IMR-90 (cell line): ENCODE measurements around the gene RANBP10. TPM values are rescaled to one million over a fixed set of nuclear protein-coding genes. Genes with fewer than 3 reads are reported as not detected.

Source experiments
- ATAC-seq: fragments of 200-7000 bp; cut with Tn5 transposase; 2 replicates; pipeline ENCODE4 v1.9.1; 2020; ENCODE audit warnings: low read depth, mild to moderate bottlenecking, moderate library complexity
- BruUV-seq: library from RNA; stranded (reverse); fragments of 400-500 nt; replicated peaks from 2 replicates; lab custom pipeline; 2021; lab: Mats Ljungman, UMichigan
- CTCF ChIA-PET: fragments of 300-600 bp; formaldehyde crosslinking; extraction: SDS; loops from one replicate; lab custom pipeline; 2021; ENCODE audit warnings: antibody characterized with exemption; lab: Yijun Ruan, JAX
- POLR2A ChIA-PET: fragments of 300-600 bp; sonication (Branson Sonifier 250); formaldehyde crosslinking; loops from one replicate; lab custom pipeline; 2022; ENCODE audit warnings: antibody characterized with exemption; ENCODE audit not compliant: unreplicated experiment; lab: Charles Lee
- DNase-seq: peaks from one replicate; pipeline ENCODE4 v3.0.0; 2013
- H2AFZ ChIP-seq: replicated peaks from 2 replicates; pipeline ENCODE3; 2013; ENCODE audit warnings: low read length, mild to moderate bottlenecking; ENCODE audit not compliant: poor library complexity
- H2AK5ac ChIP-seq: 2 replicates; pipeline ENCODE4 v1.6.1; 2013; ENCODE audit warnings: low read depth, low read length, inconsistent platforms
- H2AK9ac ChIP-seq: replicated peaks from 2 replicates; pipeline ENCODE3; 2013; ENCODE audit warnings: mild to moderate bottlenecking, low read depth, low read length, moderate library complexity; ENCODE audit not compliant: poor library complexity
- H2BK120ac ChIP-seq: 2 replicates; pipeline ENCODE4 v1.6.1; 2013; ENCODE audit warnings: low read depth, low read length, inconsistent platforms
- H2BK15ac ChIP-seq: 3 replicates; pipeline ENCODE4 v1.6.1; 2013; ENCODE audit warnings: low read depth, low read length, inconsistent platforms
- H2BK20ac ChIP-seq: 2 replicates; pipeline ENCODE4 v1.6.1; 2013; ENCODE audit warnings: low read depth, mild to moderate bottlenecking, inconsistent platforms, low read length, moderate library complexity
- H2BK5ac ChIP-seq: 2 replicates; pipeline ENCODE4 v1.6.1; 2013; ENCODE audit warnings: mild to moderate bottlenecking, low read depth, low read length, inconsistent platforms; ENCODE audit not compliant: poor library complexity, severe bottlenecking
- H3K14ac ChIP-seq: replicated peaks from 2 replicates; pipeline ENCODE4 v1.6.1; 2013; ENCODE audit warnings: low read depth, low read length, inconsistent platforms
- H3K18ac ChIP-seq: 2 replicates; pipeline ENCODE4 v1.6.1; 2013; ENCODE audit warnings: low read depth, low read length, control low read depth
- H3K23ac ChIP-seq: 2 replicates; pipeline ENCODE4 v1.6.1; 2013; ENCODE audit warnings: low read depth, low read length, inconsistent platforms
- H3K27ac ChIP-seq: 2 replicates; pipeline ENCODE4 v1.5.1; 2013; ENCODE audit warnings: mild to moderate bottlenecking, control low read depth, low read length; ENCODE audit not compliant: insufficient read depth
- H3K27me3 ChIP-seq: 2 replicates; pipeline ENCODE4 v1.6.1; 2013; ENCODE audit warnings: low read length; ENCODE audit not compliant: control insufficient read depth, insufficient read depth
- H3K36me3 ChIP-seq: 2 replicates; pipeline ENCODE4 v1.6.1; 2013; ENCODE audit warnings: low read length, mixed read lengths; ENCODE audit not compliant: control insufficient read depth, insufficient read depth
- H3K4ac ChIP-seq: 2 replicates; pipeline ENCODE4 v1.6.1; 2013; ENCODE audit warnings: low read depth, low read length, inconsistent platforms
- H3K4me1 ChIP-seq: 2 replicates; pipeline ENCODE4 v1.6.1; 2013; ENCODE audit warnings: low read length, mixed read lengths; ENCODE audit not compliant: control insufficient read depth, insufficient read depth
- H3K4me2 ChIP-seq: 2 replicates; pipeline ENCODE4 v1.6.1; 2013; ENCODE audit warnings: low read depth, mild to moderate bottlenecking, control low read depth, low read length, moderate library complexity
- H3K4me3 ChIP-seq: 2 replicates; pipeline ENCODE4 v1.5.1; 2013; ENCODE audit warnings: low read depth, mild to moderate bottlenecking, control low read depth, low read length, moderate library complexity; ENCODE audit not compliant: insufficient read depth
- H3K56ac ChIP-seq: 2 replicates; pipeline ENCODE4 v1.6.1; 2013; ENCODE audit warnings: low read length, inconsistent platforms; ENCODE audit not compliant: insufficient read depth; ENCODE audit errors: extremely low read depth
- H3K79me1 ChIP-seq, 2 experiments: 2 replicates each; pipeline ENCODE4 v1.6.1; 2013; ENCODE audit warnings: low read length in 2 of 2, inconsistent platforms in 1 of 2, low read depth in 1 of 2
- H3K9ac ChIP-seq: 2 replicates; pipeline ENCODE4 v1.6.1; 2013; ENCODE audit warnings: low read depth, low read length, control low read depth
- H3K9me1 ChIP-seq: 2 replicates; pipeline ENCODE4 v1.6.1; 2013; ENCODE audit warnings: low read length, inconsistent platforms; ENCODE audit not compliant: insufficient read depth
- H3K9me3 ChIP-seq: 2 replicates; pipeline ENCODE4 v1.6.1; 2013; ENCODE audit warnings: low read length; ENCODE audit not compliant: control insufficient read depth, insufficient read depth
- H4K20me1 ChIP-seq: 2 replicates; pipeline ENCODE4 v1.6.1; 2013; ENCODE audit warnings: low read length, inconsistent platforms; ENCODE audit not compliant: insufficient read depth
- H4K5ac ChIP-seq: 2 replicates; pipeline ENCODE4 v1.6.1; 2013; ENCODE audit warnings: mild to moderate bottlenecking, low read depth, low read length, control low read depth
- H4K8ac ChIP-seq, 2 experiments: 2 replicates each; pipeline ENCODE4 v1.6.1; 2013; ENCODE audit warnings: low read depth in 2 of 2, low read length in 2 of 2, control low read depth in 1 of 2, inconsistent platforms in 1 of 2
- H4K91ac ChIP-seq: 2 replicates; pipeline ENCODE4 v1.6.1; 2013; ENCODE audit warnings: low read depth, low read length, inconsistent platforms; ENCODE audit not compliant: insufficient read depth
- RAD21 ChIP-seq: IDR thresholded peaks from 2 replicates; pipeline ENCODE4 v1.6.1; 2012; ENCODE audit warnings: low read length, improper control_type of control experiment
- WGBS, 2 experiments: methylation state at CpG; one replicate each; pipeline versions ENCODE4 v1.1.5 to v1.1.7; 2013; ENCODE audit warnings: missing lambda C conversion rate in 2 of 2; ENCODE audit not compliant: insufficient read length in 1 of 2; ENCODE audit errors: extremely low coverage in 2 of 2; 5-methylcytosine and 5-hydroxymethylcytosine counted together
- dilution Hi-C: fragments of 300-500 bp; cut with HindIII; formaldehyde crosslinking; loops from one replicate; pipeline ENCODE4 v1.14.3; 2018; ENCODE audit warnings: low sequenced_read_pairs; ENCODE audit not compliant: unreplicated experiment
- in situ Hi-C: fragments of 300-500 bp; cut with MboI; formaldehyde crosslinking; loops from 3 replicates; pipeline ENCODE4 v1.14.3; 2019; ENCODE audit warnings: low sequenced_read_pairs, inconsistent platforms, mixed read lengths
- intact Hi-C: fragments of 100-400 bp; cut with micrococcal nuclease; formaldehyde crosslinking; loops from 2 replicates; pipeline ENCODE4 v1.10.0; 2022
- polyA plus RNA-seq, 3 experiments: library from polyadenylated mRNA; depleted of rRNA; stranded (reverse); fragments of >200 nt; gene quantifications; 2 replicates each; pipeline ENCODE4 v1.2.3, GENCODE V29; 2012; ENCODE audit warnings: low replicate concordance in 1 of 3
- total RNA-seq: library from RNA; depleted of rRNA; stranded (reverse); fragments of >200 nt; gene quantifications from 2 replicates; pipeline ENCODE4 v1.2.3, GENCODE V29; 2012

The RANBP10 gene
- total and polyA plus RNA-seq, 2 of the 4 experiments (the other 2 are of a cell fraction), result 2.7 to 12.1 TPM

DNA sequence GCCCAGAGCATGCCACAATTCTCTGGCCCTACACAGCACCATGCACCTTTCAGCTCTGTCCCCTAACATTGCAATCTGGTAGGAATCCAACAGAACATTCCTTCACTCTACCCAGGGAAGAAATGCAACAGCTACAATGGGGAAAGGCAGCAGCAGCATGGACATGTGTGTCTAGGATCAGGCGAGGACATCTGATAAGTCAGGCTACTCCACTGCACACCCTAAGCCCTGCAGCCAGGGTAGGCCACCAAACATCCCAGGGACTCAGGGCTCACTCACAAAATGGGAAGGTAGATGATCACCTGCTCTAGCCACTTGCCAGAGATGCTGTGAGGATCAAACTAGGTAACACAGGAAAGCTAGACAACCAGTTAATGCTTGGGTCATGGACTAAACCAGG is 5.1 kb downstream of the RANBP10 start:
- Histone ChIP-seq H2BK15ac (no peak overlapping the region), H2BK5ac (no peak overlapping the region), H4K8ac (no peak overlapping the region), H3K14ac (no peak overlapping the region), H4K20me1 (peaks cover 32% of the 10 kb centered on the region), H3K9me3 (no peaks in the 10 kb centered on the region), H2AK5ac (no peak overlapping the region), H3K18ac (no peak overlapping the region), H4K91ac (no peak overlapping the region), H3K56ac (no peak overlapping the region), H2BK20ac (no peak overlapping the region), H3K9me1 (peaks cover 18% of the 10 kb centered on the region), H3K4me2 (no peak overlapping the region), H2BK120ac (no peak overlapping the region), H3K79me1 (peaks cover 39 to 84% of the 10 kb centered on the region in 2 experiments), H3K4me3 (no peak overlapping the region), H3K4me1 (peaks cover 6% of the 10 kb centered on the region), H3K36me3 (peaks cover 14% of the 10 kb centered on the region), H2AFZ (no peak overlapping the region), H3K23ac (no peak overlapping the region; the same call in 1 of the 2 replicates), H2AK9ac (no peak overlapping the region), H3K27ac (no peak overlapping the region), H3K27me3 (no peaks in the 10 kb centered on the region), H3K9ac (no peak overlapping the region), H4K5ac (no peak overlapping the region), H3K4ac (no peak overlapping the region)
- intact Hi-C loops (loop anchor here (10.0 kb wide), 1 partner anchor 276 kb away; the partner anchor contains the start of gene RIPOR1), in situ Hi-C loops (no loop called here), dilution Hi-C loops (no loop called here)
- DNase-seq, result no peak
- ChIA-PET POLR2A (no interaction called here), CTCF (no interaction called here)
- no peak for TF ChIP-seq RAD21
- ATAC-seq, result no peak
- BruUV-seq, result no TSS peak
- no CpG with 5 or more reads among the region's 1 CpG for WGBS, 2 experiments
